HUES64 (cell line): Measurements from ENCODE around the gene ASIC5.

Experiments
- H3K27ac ChIP-seq: 2 replicates; pipeline ENCODE4 v1.7.0; 2013; ENCODE audit warnings: low read depth, low read length, inconsistent platforms
- H3K27me3 ChIP-seq: 2 replicates; pipeline ENCODE4 v1.6.1; 2013; ENCODE audit warnings: mild to moderate bottlenecking, low read length; ENCODE audit not compliant: insufficient read depth
- H3K36me3 ChIP-seq: 2 replicates; pipeline ENCODE4 v1.6.1; 2013; ENCODE audit warnings: mild to moderate bottlenecking, low read length; ENCODE audit not compliant: insufficient read depth
- H3K4me1 ChIP-seq: 2 replicates; pipeline ENCODE4 v1.6.1; 2013; ENCODE audit warnings: mild to moderate bottlenecking, low read length, moderate library complexity; ENCODE audit not compliant: insufficient read depth
- H3K4me3 ChIP-seq: 2 replicates; pipeline ENCODE4 v1.5.1; 2013; ENCODE audit warnings: mild to moderate bottlenecking, low read length, moderate library complexity
- H3K9ac ChIP-seq: 2 replicates; pipeline ENCODE4 v1.6.1; 2013; ENCODE audit warnings: mild to moderate bottlenecking, low read depth, low read length
- H3K9me3 ChIP-seq: 2 replicates; pipeline ENCODE4 v1.6.1; 2013; ENCODE audit warnings: low read depth, low read length; ENCODE audit not compliant: insufficient read depth
- WGBS: fragments of 150-250, 120-280 bp; methylation state at CpG from one replicate; pipeline ENCODE4 v1.1.7; 2013; ENCODE audit warnings: missing lambda C conversion rate; 5-methylcytosine and 5-hydroxymethylcytosine counted together

ASIC5 gene

GRCh38 chr4:155879767-155880166, 13.7 kb upstream of the ASIC5 start:
- Histone ChIP-seq H3K36me3 (0 out of 2 replicates have a peak, but pooled peaks cover 3% of the 10 kb centered on the region), H3K9me3 (peaks cover 22% of the 10 kb centered on the region), H3K27me3 (no peaks in the 10 kb centered on the region), H3K9ac (no peak overlapping the region), H3K27ac (no peak overlapping the region), H3K4me1 (0 out of 2 replicates have a peak, but pooled peaks cover 4% of the 10 kb centered on the region), H3K4me3 (no peak overlapping the region)

- peaks cover 30% of the 10 kb centered on the region for H3K9me3 ChIP-seq
- no peak overlapping the region for H3K4me3 ChIP-seq
- H3K9ac ChIP-seq = no peak overlapping the region
- 50% methylated on average over 2 of the region's 2 CpGs for WGBS
- H3K36me3 ChIP-seq = 0 out of 2 replicates have a peak, but pooled peaks cover 3% of the 10 kb centered on the region
- H3K4me1 ChIP-seq = 0 out of 2 replicates have a peak, but pooled peaks cover 4% of the 10 kb centered on the region
- H3K27ac ChIP-seq = no peak overlapping the region
- no peaks in the 10 kb centered on the region for H3K27me3 ChIP-seq
Observed at GRCh38 chr4:155878611-155879010, 12.5 kb upstream of the ASIC5 start.

GRCh38 chr4:155877971-155878370, 11.9 kb upstream of the ASIC5 start:
- Histone ChIP-seq H3K9ac (no peak overlapping the region), H3K9me3 (peaks cover 33% of the 10 kb centered on the region), H3K4me1 (0 out of 2 replicates have a peak, but pooled peaks cover 4% of the 10 kb centered on the region), H3K27me3 (no peaks in the 10 kb centered on the region), H3K27ac (no peak overlapping the region), H3K4me3 (no peak overlapping the region), H3K36me3 (0 out of 2 replicates have a peak, but pooled peaks cover 3% of the 10 kb centered on the region)
- WGBS = 100% methylated on average over 3 of the region's 4 CpGs

- 60% methylated on average over 1 of the region's 1 CpG for WGBS
- H3K9ac ChIP-seq = no peak overlapping the region
- H3K9me3 ChIP-seq = peaks cover 31% of the 10 kb centered on the region
- H3K27ac ChIP-seq = no peak overlapping the region
- H3K36me3 ChIP-seq = 0 out of 2 replicates have a peak, but pooled peaks cover 3% of the 10 kb centered on the region
- H3K4me3 ChIP-seq = no peak overlapping the region
- H3K27me3 ChIP-seq = no peaks in the 10 kb centered on the region
- 0 out of 2 replicates have a peak, but pooled peaks cover 4% of the 10 kb centered on the region for H3K4me1 ChIP-seq
Observed at GRCh38 chr4:155875878-155876277, 9.8 kb upstream of the ASIC5 start.

GRCh38 chr4:155855897-155856296, 10.2 kb downstream of the ASIC5 start:
- Histone ChIP-seq H3K27ac (no peak overlapping the region), H3K27me3 (no peaks in the 10 kb centered on the region), H3K4me3 (no peak overlapping the region), H3K4me1 (peaks cover 10% of the 10 kb centered on the region; the same call in 1 of the 2 replicates), H3K9ac (no peak overlapping the region), H3K9me3 (no peaks in the 10 kb centered on the region), H3K36me3 (no peaks in the 10 kb centered on the region)
- 81% methylated on average over 1 of the region's 2 CpGs for WGBS

GRCh38 chr4:155854582-155855226, 11.4 kb downstream of the ASIC5 start:
- no peak overlapping the region for H3K9ac ChIP-seq
- H3K36me3 ChIP-seq = no peaks in the 10 kb centered on the region
- H3K27ac ChIP-seq = no peak overlapping the region
- H3K9me3 ChIP-seq = 0 out of 2 replicates have a peak, but pooled peaks cover 3% of the 10 kb centered on the region
- no peak overlapping the region for H3K4me3 ChIP-seq
- peaks cover 10% of the 10 kb centered on the region; the same call in 1 of the 2 replicates for H3K4me1 ChIP-seq
- H3K27me3 ChIP-seq = no peaks in the 10 kb centered on the region
- 89% methylated on average over 6 of the region's 6 CpGs for WGBS

GRCh38 chr4:155853189-155853588, 12.9 kb downstream of the ASIC5 start:
- Histone ChIP-seq H3K36me3 (no peaks in the 10 kb centered on the region), H3K4me1 (peaks cover 10% of the 10 kb centered on the region; the same call in 1 of the 2 replicates), H3K9ac (no peak overlapping the region), H3K27me3 (no peaks in the 10 kb centered on the region), H3K4me3 (no peak overlapping the region), H3K9me3 (peaks cover 15% of the 10 kb centered on the region), H3K27ac (no peak overlapping the region)
- WGBS = 88% methylated on average over 1 of the region's 3 CpGs

GRCh38 chr4:155849042-155849441, 17.0 kb downstream of the ASIC5 start:
- Histone ChIP-seq H3K4me1 (no peaks in the 10 kb centered on the region), H3K9me3 (peaks cover 41% of the 10 kb centered on the region), H3K9ac (no peak overlapping the region), H3K36me3 (no peaks in the 10 kb centered on the region), H3K27me3 (no peaks in the 10 kb centered on the region), H3K27ac (no peak overlapping the region), H3K4me3 (no peak overlapping the region)
- WGBS = 92% methylated on average over 4 of the region's 4 CpGs

- no peaks in the 10 kb centered on the region for H3K4me1 ChIP-seq
- no peaks in the 10 kb centered on the region for H3K27me3 ChIP-seq
- H3K9me3 ChIP-seq = peaks cover 41% of the 10 kb centered on the region
- H3K4me3 ChIP-seq = no peak overlapping the region
- H3K9ac ChIP-seq = no peak overlapping the region
- no peaks in the 10 kb centered on the region for H3K36me3 ChIP-seq
- no peak overlapping the region for H3K27ac ChIP-seq
Observed at GRCh38 chr4:155846929-155847328, 19.1 kb downstream of the ASIC5 start.

GRCh38 chr4:155842080-155842479, 24.0 kb downstream of the ASIC5 start:
- H3K9me3 ChIP-seq = peaks cover 16% of the 10 kb centered on the region
- no peaks in the 10 kb centered on the region for H3K27me3 ChIP-seq
- H3K4me3 ChIP-seq = no peak overlapping the region
- no peak overlapping the region for H3K27ac ChIP-seq
- H3K9ac ChIP-seq = no peak overlapping the region
- H3K36me3 ChIP-seq = no peaks in the 10 kb centered on the region
- H3K4me1 ChIP-seq = no peaks in the 10 kb centered on the region

- no peak overlapping the region for H3K9ac ChIP-seq
- H3K4me3 ChIP-seq = no peak overlapping the region
- no peaks in the 10 kb centered on the region for H3K36me3 ChIP-seq
- H3K9me3 ChIP-seq = no peaks in the 10 kb centered on the region
- no peak overlapping the region for H3K27ac ChIP-seq
- WGBS = 50% methylated on average over 1 of the region's 1 CpG
- no peaks in the 10 kb centered on the region for H3K27me3 ChIP-seq
- no peaks in the 10 kb centered on the region for H3K4me1 ChIP-seq
Observed at GRCh38 chr4:155837203-155837796, 28.8 kb downstream of the ASIC5 start.
